HG03571 (cell line): ENCODE measurements around the gene TMEM255A.
A peak's percentile ranks its signal among the peaks of the same experiment; 100 is the strongest.

Experiments
- ATAC-seq: cut with Tn5 transposase; IDR thresholded peaks from one replicate; pipeline ENCODE4 v1.9.1; 2021; ENCODE audit not compliant: unreplicated experiment

TMEM255A gene

DNA sequence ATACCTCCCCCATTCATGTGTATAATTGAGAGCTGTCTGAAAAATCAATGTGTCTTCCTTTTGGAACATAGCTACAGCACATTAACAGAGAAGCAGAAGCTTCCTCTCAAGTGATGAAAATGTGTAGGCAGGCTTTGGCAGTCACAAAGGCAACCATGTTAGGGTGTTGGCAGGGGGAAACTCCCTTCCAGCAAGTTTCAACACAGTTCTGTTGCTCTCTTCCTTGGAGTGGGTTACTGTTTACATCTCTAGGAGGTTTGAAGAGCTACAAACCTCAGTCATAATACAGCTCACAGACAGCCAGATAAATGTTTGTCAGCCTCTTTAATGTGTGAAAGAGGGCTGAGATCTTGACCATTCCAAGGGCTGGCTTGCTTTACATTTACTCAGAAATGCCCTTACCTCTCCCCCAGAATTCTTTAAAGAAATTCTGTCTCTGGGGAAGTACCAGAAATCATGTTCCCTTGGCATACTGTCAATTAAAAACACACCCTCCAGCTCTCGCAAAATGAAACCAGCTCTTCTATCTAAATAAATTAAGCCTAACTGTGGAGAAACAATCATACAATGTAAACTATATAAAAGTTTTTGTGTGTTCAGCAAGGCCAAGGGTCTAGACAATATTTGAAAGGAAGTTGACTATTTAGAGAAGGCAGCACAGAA, 41.8 kb downstream of the TMEM255A start:
- no peak for ATAC-seq

DNA sequence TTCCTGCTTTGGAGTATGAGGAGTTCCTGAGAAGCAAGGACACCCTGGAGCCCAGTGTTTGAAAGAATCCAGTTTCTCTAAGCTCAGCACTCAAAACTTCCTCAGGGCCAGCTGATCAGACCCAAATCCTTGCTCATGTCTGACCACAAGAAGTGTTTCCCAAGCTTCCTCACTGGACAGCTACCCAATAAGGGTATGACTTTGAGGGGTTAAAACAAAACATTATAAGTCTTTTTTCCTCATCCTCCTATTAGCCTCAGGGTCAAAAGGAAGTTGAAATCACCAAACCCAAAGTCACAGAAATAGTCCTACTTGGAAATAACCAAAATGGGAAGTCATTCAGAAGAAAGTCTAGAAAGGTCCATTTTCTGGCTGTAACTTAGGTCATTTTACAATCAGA, 46.9 kb downstream of the TMEM255A start:
- ATAC-seq, result no peak

DNA sequence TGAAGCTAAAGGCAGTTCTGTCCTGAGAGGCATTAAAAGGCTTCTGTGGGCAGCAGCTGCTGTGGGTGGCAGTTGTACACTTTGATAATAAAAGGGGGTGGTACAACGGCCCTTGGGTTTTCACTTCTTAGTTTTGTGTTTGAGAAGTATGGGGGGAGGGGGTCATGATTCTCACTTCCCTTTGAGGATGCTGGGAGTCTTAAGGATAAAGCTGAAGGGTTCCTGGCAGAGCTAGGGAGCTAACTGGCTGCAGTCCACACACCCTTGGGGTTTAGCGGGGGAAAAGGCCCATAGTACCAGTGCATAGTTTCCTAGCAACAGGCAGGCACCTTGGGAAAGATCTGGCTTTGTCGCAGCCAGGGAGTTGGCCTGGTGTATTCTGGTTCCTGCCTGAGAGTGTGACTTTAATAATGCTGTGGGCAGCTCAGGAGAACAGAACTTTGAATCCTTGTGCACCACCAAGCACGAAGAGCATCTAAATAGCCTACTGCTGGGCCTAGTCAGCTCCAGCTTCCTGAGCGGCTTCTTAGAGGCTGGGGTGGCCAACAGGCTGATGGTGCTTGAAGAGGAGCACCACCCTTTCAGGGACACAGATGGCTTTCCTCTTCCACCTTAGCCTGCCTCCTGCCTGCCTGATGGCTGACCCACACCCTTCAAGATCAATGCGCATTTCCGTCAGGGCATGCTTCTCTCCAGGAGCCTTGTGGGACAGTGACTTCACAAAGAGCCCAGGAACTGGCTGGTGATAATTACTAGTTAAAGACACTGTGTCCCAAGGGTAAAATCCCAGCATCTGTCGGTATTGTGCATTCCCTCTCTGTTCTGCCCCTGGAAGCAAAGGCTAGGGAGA, 48.2 kb downstream of the TMEM255A start:
- ATAC-seq, result no peak

DNA sequence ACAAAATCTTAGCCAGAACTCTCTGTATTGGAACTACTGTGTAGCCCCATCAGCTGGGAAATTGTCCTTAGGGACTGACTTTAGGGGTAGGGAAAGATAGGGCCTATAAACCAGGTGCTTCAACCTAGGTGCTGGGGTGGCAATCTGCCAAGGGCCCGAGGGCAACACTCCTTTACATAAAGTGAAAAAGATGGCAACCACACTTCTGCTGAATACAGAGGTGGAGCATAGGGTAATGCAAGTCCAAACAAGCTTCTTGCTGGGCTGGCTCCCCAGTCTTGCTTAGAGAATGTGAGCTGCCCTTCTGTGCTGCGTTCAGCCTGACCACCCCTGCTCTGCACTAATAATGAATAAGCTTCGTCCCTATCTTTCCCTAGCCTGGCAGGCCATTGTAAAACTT, 50.9 kb downstream of the TMEM255A start:
- no peak for ATAC-seq

GRCh38 chrX:120253784-120254183, 57.5 kb downstream of the TMEM255A start:
- ATAC-seq, result no peak

GRCh38 chrX:120251471-120252011, 59.7 kb downstream of the TMEM255A start:
- no peak for ATAC-seq

GRCh38 chrX:120250522-120251271, 60.6 kb downstream of the TMEM255A start, which contains the start of gene ZBTB33:
TSS of gene ZBTB33 (plus strand) at chrX:120250812. CDS start at chrX:120253416, 2,604 bp downstream.
- peak; percentile 99 for ATAC-seq

DNA sequence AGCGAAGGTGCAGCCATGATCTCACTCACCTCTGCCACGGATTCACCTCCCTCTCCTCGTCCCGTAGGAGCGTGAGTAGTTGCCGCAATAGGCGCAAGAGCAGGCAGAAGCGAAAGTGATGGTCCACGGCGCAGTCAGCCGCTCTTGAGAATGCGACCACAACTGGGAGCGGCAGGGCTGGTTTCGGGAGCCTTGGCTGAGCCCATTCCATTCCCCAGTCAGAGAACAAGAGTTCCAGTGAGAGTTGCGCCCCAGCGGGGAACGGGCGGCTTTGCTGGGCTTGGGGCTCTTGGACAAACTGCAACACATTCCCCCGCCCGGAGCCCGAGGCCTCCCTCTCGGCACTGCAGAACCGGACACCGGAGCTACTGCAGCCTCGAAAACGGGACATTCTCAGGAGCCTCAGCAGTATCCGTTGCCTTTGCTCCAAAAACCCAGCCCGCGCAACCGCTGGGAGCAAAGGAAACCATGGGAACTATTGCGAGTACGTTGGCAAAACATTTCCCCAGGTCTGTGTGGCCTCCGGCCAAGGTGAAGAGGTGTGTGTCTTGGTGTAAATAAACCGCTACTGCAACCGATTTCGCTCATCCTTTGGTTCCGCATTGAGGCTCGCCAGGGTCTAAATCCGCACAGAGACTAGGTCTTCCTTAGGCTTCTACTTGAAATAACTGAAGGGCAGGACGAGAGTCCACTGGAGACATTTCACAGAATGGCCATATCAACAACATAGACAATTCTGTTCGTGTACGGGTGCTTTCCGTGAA, 66.3 kb downstream of the TMEM255A start:
- ATAC-seq, result peak; percentile 75

DNA sequence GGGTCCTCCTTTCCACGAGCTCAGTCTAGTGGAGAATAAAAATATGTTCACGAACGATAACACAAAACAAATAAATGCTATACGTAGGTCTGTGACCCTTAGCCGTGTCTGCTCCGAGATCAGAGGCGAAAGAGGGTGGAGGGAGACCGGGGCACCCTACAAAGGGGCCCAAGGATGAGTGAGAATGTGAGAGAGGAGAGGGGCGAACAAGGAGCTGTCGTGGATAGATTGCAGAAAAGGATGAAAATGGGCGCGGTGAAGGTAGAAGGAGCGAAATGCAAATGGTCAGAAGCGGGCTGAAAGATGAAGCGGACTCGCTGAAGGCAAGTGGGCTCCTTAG, 66.9 kb downstream of the TMEM255A start:
- ATAC-seq, result peak; percentile 19

DNA sequence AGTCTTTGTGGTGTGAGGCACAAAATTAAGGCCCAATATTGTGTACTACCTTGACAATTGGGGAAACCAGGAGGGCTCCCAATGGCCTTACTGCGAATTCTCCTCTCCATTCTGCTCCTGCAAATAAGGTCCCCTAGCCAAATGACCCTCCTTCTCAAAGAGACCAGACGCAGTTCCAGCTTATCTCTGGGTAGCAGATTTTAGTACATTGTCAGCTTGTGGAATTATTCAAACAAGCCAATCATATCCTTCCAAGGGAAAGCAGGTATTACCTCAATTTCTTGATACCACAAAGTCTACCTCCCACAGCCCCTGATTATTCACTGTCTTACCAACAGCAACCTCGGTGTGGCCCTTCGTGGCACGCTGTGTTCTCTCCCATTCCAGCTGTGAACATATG, 68.4 kb downstream of the TMEM255A start:
- ATAC-seq, result no peak

DNA sequence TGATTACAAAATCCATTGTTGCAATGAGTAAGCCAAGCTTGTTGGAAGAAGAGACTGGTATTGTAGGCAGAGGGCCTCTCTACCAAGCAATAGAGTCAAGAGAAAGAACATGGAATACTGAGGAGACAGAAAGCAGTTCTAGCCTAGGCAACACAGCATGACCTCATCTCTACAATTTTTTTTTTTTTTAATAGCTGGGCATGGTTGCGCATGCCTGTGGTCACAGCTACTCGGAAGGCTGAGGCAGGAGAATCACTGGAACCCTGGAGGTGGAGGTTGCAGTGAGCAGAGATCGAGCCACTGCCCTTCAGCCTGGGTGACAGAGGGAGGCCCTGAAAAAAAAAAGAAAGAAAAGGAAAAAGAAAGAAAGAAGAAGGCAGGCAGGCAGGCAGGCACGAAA, 72.3 kb downstream of the TMEM255A start:
- ATAC-seq, result no peak

GRCh38 chrX:120236687-120237479, 74.4 kb downstream of the TMEM255A start:
- no peak for ATAC-seq

DNA sequence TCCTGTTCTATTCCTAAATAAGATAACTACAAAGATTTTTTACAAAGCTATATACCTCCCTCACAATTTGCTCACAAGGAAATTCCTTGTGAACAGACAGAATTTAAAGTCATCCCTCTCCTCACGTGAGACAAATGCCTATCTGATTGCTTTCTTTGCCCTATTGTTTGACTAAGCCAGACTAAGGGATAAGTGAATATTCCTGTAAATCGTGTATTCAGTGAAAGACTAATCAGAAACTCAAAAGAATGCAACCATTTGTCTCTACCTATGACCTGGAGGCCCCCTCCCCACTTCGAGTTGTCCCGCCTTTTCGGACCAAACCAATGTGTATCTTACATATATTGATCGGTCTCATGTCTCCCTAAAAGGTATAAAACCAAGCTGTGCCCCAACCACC, 76.0 kb downstream of the TMEM255A start:
- ATAC-seq, result no peak

- ATAC-seq, result no peak
These were observed 82.9 kb downstream of the TMEM255A start for GRCh38 chrX:120228187-120228908.

- ATAC-seq, result no peak
These were observed 86.9 kb downstream of the TMEM255A start for GRCh38 chrX:120224388-120224787.

GRCh38 chrX:120223374-120223773, 87.9 kb downstream of the TMEM255A start:
- no peak for ATAC-seq

GRCh38 chrX:120213438-120214265, 97.6 kb downstream of the TMEM255A start:
- no peak for ATAC-seq
